HG02938 (cell line): Measurements from ENCODE around the gene MAD1L1.
"Not testable (repeated sequence)": the region's sequence is repeated elsewhere in the genome, so short reads cannot be mapped to it uniquely, and the experiment has no call there.

Source experiments
- ATAC-seq: cut with Tn5 transposase; IDR thresholded peaks from one replicate; pipeline ENCODE4 v1.9.1; 2021; ENCODE audit warnings: mild to moderate bottlenecking, moderate library complexity; ENCODE audit not compliant: unreplicated experiment

MAD1L1 gene

DNA sequence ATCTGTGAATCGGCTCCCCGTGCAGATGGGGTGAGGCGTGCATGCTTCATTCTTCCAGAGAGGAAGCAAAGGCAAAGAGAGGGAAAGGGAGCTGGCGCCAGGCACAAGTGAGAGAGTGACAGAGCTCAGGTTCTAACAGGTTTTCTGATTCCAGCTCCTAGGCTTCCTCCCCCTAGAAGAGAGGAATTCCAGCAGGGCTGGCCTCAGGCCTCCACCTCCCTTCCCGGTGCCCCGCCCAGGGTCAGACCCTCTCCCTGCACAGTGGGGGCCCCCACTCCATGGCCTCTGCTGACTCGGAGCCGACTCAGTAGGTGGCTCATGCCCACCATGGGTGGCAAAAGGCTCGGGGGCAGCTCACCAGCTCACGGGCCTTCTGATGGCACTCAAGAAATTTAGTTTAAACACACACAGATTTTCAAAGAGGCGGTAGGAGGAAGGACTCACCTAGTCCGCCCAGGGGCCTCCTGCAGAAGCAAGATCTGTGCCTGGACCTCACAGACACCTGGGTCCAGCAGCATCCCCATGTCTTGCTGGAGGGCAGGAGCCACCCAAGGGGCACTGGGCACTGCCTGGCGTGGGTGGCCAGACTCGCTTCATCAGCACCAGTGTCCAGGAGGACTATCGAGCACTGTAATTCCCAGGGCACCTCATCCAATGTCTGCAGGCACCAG is 183.5 kb downstream of the MAD1L1 start:
- ATAC-seq: no peak

DNA sequence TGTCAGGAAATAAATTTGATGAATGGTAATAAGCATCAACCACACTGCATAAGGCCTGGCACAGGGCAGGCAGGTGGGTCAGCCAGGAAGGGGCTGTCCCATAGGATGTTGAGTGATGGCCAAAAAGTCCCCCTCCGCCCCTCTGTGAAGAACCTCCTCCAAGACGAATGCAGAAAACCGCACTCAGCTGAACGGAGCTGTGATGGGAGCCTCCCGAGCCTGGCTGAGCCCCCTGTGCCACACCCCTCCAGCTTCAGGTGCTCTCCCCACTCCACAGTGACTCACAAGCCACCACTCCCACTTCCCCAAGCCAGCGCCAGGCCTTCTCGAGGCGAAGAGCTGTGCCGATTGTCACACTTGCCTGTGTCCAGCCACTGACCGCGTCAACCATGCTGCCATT is 184.2 kb downstream of the MAD1L1 start:
- ATAC-seq: no peak

DNA sequence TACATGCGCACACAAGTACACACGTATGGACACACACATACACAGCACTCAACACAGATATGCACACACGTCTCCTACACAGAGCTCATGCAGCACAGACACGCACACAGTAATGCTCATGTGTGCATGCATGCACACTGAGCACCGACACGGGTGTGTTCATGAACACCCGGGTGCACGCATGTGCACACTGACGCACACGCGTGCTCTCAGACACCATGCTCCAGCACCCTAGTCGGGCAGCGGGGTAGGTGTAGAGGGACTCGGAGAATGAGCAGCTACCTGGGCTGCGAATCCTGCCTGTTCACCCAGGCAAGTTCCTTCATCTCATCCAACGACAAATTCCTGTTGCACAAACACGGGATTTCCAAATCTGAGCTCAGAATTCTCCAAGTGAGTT is 184.7 kb downstream of the MAD1L1 start:
- ATAC-seq: no peak

DNA sequence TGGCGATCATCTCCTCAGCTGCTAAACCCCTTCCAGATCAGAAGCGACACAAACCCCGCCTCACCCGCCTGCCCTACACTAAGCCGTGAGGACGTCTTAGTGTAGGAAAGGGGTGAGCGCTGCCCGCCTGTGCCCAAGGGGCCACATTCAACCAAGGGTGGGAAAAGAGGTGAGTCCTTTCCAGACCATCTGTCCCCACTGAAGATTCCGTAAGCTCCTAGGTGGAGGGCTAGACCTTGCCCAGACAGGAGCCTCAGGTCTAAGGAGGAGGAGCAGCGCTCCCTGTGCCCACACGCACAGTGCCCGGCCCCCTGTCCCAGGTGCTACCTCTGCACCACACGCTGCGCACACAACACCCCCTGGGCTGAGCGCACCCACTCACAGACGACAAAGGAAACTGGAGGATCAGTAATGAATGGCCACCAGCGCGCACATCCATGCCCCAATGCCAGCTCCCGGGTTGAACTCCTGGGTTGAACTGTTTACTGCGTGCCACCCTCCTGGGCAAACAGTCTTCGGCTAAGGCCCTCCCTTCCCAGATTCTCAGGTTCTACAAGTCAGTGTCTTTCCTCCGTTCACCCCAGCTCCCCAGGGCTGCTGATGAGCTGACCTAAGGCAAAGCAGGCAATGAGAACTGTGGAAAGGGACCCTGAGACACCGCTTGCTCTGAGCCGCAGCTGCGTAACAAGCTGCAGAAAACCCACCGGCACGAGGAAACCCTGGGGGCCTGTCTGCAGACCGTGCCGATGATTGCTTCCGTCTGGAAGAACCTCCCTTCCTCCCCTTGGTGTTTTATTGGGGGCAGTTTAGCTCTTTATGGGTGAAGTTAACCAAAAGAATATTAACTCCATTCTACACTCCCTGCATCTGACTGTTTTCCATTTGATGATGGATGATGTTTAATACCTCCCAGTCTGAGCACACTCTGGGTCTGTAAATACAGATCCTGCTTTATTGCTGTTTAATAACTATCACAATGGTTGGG is 185.9 kb downstream of the MAD1L1 start:
- ATAC-seq: no peak

DNA sequence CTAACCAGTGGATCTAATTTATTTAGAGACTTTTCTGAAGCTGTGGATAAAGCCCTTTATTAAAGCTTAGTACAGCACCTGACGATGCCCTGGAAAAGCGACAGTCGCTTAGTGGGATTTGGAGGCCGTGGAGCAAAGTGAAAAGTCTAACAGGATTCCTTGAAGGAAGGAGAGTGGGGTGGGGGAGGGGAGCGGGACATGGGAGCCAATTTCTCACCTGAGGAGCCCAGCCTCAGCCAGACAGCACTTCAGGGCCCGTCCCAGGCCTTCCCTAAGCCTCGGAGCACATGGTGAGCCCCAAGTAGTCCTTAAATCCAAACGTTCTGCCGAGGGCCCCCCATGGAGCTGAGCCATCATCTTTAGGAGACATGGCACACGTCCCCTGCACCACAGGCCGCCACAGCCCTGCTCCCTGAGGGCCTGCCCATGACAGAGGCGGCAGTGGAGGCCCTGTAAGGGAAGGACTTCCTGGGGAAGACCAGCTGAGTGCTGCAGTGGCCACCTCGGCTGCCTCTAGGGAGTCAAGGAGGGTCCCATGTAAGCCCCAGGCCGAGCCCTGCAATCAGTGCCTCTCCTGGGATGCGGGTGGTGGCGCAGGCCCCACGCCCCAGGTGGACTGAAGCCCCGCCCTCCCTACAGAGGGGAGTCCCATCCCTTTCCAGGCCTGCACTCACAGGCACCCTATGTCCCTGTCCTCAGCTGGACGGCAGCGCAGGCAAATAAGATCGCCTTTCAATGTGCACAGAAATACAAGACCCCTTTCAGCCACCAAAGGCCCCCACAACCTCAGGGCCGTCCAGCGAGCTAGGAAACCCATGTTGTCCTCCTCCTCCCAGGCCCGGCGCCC is 187.0 kb downstream of the MAD1L1 start:
- no peak for ATAC-seq

DNA sequence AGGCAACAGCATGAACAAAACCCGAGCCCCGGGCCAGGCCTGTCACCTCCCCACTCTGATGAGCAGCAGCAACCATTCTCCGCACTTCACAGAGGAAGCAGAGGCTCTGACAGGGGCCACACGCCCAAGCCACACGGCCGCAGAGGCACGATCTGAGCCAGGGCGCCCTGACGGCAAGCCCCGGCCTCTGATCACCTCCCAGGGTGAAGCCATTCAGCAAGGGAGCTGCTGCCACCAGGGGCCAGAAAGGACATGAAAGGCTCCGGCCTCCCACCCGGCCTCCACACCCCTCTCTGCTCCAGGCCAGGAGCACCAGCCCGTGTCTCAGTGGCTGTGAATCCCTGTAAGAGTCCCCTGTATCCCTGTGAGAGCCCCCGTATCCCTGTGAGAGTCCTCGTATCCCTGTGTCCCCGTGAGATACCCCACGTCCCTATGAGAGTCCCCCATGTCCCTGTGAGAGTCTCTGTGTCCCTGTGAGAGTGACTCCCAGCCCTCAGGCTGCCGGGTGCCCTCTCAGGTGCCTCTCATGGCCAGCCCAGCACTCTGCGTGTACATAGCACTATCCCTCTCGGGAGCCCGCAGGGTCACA is 187.8 kb downstream of the MAD1L1 start:
- no peak for ATAC-seq

DNA sequence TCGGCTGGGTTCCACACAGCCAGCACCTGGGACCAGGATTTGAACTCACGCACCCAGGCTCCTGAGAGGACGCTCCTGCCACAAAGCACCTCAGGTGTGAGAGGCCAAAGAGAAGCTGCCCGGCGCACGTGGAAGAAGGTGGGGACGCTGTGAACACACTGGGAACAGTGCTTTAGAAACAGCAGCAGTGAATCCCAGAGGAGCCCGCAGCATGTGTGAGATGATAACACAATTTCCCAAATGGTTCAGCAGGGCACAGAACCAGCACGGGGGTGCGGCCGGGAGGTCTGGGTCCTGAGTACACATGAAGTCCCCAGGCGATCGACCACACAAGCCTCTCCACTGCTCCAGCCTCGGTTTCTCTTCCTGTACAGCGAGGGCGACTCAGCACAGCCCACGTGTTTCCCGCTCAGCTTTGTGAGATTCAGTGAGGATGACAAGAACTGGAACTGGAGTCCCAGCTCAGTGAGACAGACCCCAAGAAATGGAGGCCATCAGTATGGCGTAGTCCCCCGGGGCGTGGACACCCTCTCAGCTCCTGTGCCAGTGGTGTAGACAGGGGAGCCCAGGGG is 188.3 kb downstream of the MAD1L1 start:
- ATAC-seq: no peak

DNA sequence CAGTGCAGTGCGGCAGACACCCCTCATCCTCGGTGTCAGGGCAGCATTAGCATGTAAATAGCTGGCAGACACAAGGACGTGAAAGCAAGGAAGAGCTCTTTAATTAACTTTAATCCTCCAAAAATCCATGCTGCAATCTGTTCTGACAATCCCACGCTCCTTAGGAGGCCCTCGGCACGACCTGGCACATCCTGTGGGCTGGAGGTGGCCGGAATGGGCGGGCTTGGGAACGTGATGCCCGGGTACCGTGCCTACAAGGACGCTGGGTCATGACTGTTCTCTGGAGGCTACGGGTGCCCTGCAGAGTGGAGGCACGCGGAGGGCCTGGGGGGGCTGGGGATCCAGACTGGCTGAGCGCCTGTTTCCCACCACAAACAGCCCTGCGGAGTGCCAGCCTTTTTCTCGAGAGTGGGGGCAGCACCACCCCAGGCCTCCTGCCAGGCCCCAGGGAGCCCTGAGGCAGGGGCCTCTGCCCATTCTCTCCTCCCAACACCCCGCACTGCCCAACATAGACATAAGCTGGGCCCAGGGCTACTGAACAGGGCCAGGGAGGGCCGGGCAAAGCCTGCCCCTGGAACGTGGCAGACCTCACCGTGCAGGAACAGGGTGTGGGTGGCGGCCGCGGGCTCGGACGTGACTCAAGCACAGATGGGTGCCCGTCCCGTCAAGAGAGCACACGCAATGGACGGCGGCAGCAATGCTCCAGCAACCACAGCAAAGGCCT is 189.3 kb downstream of the MAD1L1 start:
- no peak for ATAC-seq

DNA sequence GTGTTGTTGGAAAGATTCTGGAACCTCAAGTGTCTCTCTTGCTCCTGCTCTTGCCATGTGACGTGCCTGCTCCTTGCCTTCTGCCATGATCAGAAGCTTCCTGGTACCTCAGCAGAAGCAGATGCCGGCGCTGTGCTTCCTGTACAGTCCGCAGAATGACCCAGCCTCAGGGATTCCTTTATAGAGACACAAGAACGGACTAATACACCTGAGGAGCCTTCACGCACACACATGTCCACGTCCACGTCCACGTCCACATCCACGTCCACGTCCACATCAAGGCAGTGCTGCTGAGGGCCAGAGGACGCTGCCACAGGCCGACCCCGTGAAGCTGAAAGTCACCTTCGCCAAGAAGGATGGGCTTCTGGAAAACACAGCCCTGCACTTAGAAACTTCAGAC is 190.1 kb downstream of the MAD1L1 start:
- no peak for ATAC-seq

DNA sequence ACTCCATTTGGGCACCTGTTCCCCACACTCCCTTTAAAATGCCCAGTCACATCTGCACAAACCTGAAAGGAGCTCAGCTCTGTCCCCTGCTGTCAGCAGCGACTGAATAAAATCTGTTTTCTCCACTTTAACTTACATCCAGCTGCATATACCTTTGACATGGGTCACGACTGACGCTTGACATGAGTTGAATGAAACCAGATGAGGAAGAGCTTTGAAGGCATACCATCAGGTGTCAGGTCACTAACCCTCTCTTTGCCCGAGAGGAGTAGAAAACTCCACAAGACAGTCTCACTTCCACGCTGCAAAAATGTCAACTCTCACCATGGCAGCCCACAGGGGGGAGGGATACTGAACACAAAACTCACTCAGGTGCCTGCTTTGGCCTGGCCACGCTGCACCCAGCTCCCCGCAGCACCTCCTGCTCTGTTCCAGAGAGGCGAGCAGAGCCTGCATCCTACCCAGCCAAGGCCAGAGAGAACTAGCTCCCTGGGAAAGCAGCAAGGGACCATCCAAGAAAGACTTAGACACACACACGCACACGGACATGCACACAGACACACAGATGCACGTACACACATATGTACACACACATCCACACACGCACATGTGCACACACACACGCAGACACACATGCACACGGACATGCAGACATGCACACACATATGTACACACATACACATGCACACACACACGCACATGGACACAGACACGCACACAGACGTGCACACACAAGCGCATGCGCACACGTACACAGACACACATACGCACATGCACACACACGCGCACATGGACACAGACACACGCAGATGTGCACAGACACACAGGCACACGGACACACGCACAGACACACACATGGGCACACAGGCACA is 191.0 kb downstream of the MAD1L1 start:
- no peak for ATAC-seq

DNA sequence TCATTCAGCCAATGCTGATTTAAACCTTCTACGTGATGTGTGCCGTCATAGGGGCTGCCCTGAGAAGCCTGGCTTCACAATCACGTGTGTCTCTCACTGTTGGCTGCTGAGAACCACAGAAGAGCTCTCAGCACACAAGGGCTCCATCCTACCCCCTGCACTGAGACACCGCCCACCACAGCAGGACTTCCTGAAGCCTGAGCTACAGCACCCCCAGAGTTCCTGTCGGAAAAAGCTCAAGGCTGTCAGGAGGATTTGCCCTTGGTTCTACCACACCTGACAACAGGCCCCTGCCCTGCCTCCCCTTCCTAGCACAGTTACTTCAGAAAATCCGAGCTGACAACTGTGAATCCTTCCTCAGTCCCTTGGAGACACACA is 191.9 kb downstream of the MAD1L1 start:
- no peak for ATAC-seq

DNA sequence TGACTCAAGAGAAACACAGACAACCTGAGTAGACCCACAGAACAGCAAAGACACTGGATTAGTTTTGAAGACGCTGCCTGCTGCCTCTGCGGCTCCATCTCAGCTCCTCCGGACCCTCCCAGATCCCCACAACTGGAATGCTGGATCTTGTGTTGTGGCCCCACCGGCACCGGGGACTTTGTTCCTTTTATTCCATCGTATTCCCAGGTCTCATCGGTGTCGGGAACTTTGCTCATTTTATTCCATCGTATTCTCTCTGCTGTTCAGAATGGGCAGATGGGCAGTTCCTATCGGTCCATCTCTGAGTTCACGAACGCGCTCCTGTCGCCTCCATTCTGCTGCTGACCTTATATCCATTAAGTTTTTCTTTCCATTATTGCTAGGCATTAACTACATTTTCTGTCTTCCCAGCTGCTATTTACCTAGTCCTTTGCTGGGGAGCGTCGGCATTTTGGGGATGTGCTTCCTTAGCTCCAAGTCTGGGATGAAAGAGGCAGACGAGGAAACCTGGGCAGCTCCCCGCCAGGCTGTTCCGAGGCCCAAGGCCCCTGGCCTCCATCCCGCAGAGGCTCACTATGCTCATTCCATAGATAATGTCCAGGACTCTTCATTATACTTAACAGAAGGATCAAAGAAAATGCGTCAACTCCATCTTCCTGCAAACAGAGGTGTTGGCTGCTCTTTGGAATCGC is 192.4 kb downstream of the MAD1L1 start:
- ATAC-seq: no peak

DNA sequence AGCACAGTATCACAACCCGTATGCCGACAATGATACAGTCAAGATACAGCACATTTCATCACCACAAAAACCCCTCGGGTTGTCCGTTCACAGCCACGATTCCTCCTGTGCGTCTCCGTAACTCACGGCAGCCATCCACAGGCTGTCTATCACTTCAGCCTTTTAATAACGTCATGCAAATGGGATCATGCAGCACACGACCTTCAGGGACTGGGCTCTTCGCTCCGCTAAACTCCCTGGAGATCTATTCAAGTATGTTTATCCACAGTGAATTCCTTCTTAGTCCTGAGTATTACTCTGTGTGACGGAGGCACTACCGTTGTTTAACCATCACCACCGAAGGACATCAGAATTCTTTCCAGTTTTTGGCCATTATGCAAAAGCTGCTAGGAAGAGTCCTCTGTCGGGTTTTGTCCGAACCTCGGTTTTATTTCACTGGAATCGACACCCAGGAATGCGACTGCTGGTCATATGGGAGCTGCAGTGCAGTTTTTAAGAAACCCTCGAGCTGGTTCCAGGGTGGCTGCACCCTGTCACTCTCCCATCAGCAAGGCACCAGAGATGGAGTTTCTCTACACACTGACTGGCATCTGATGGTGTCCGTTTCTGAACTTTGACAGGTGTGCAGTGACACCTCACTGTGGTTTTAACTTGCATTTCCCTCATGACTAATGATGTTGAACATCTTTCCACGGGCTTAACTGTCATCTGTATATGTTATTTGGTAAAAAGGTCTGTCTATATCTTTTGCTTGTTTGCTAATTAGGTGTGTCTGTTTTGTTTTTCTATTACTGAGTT is 193.6 kb downstream of the MAD1L1 start:
- ATAC-seq: no peak

DNA sequence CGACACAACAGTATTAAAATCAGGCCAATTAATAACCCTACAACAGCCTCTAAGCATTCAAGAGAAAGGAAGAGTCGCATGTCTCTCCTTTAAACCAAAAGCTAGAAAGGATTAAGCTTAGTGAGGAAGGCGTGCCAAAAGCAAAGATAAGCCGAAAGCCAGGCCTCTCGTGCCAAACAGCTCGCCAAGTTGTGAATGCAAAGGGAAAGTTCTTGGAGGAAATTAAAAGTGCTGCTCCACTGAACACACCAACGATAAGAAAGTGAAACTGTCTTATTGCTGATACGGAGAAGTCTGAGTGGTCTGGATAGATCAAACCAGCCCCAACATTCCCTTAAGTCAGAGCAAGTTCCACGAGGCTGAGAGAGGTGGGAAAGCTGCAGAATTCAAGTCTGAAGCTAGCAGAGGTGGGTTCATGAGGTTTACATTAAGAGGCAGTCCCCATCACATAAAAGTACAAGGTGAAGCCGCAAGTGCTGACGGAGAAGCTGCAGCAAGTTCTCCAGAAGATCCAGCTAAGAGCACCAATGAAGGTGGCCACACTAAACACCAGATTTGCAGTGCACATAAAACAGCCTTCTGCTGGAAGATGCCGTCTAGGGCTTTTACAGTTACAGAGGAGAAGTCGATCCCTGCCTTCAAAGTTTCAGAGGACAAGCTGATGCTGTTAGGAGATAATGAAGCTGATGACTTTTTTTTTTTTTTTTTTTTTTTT is 194.8 kb downstream of the MAD1L1 start:
- ATAC-seq: no peak

DNA sequence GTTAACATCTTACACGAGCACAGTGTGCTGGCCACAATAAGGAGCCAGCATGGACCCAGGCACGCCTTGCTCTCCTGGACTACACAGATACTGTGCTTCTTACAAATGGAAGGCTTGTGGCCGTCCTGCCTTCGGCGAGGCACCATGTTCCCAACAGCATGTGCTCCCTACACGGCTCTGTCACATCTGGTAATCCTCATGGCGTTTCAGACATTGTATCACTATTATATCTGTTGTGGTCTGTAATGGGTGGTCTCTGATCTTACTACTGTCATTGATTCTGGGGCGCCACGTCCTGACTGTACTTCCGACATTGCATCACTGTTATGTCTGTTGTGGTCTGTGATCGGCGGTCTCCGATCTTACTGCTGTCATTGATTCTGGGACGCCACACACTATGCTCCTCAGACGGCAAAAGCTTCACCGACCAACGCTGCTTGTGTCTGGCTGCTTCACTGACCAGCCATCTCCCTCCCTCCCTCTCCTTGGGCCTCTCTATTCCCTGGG is 195.4 kb downstream of the MAD1L1 start:
- no peak for ATAC-seq

DNA sequence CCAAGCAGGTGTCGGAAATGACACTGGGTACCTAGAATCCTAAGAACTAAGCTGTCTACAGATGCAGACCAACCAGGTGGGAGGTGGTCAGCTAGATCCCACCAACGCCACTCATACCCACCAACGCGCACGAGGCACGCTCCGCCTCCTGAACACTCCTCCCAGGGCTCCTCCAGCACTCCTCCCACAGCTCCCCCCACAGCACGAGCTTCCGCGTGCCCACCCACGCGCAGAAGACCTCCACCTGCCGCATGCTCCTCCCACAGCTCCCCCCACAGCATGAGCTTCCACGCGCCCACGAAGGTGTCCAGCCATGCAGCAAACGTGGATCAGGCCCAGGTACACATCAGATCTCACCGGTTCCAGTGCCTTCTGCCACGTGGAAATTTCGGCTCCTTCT is 196.0 kb downstream of the MAD1L1 start:
- ATAC-seq: no peak

DNA sequence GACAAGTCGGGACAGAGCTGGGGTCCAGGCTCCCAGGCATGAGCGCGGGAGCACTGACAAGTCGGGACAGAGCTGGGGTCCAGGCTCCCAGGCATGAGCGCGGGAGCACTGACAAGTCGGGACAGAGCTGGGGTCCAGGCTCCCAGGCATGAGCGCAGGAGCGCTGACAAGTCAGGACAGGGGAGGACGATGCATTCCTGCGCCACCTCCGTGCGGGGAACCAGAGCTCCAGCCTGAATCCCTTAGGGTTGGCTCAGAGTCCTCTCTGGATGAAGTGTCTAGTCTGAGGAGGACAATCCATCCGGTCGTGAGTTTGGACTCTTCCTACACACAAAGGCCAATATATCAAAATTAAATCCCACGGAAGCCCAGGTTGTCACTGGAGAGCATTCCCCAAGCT is 196.5 kb downstream of the MAD1L1 start:
- not testable (repeated sequence) for ATAC-seq
